HepG2 (cell line): Measurements from ENCODE around the gene SGCE. TPM values are rescaled to one million over a fixed set of nuclear protein-coding genes. Genes with fewer than 3 reads are reported as not detected.

Experiments used
- ATAC-seq: fragments of 200-7000 bp; cut with Tn5 transposase; 3 replicates; pipeline ENCODE4 v1.9.1; 2020; ENCODE audit warnings: mild to moderate bottlenecking, moderate library complexity
- BruUV-seq: library from RNA; stranded (reverse); fragments of 400-500 nt; replicated peaks from 2 replicates; lab custom pipeline; 2021; lab: Mats Ljungman, UMichigan
- CTCF ChIA-PET: fragments of 300-600 bp; formaldehyde crosslinking; extraction: SDS; loops from one replicate; lab custom pipeline; 2021; ENCODE audit warnings: low total read pairs, inconsistent platforms, low intra/inter-chr PET ratio; lab: Yijun Ruan, JAX
- POLR2A ChIA-PET: fragments of 350-600 bp; sonication (Branson Sonifier 250); formaldehyde crosslinking; loops from one replicate; lab custom pipeline; 2020; ENCODE audit warnings: antibody characterized with exemption, inconsistent platforms; lab: Yijun Ruan, JAX
- DNase-seq: peaks from one replicate; pipeline ENCODE4 v3.0.0-alpha.2; 2015; ENCODE audit warnings: low spot score
- FAIRE-seq: peaks from 3 replicates; lab custom pipeline; 2011; peaks lifted over from hg19 to GRCh38; lab: Jason Lieb, UNC
- H2AFZ ChIP-seq: one replicate; pipeline ENCODE4 v1.6.1; 2011; ENCODE audit warnings: low read length, inconsistent platforms
- H3K27ac ChIP-seq: fragments of 300-600 bp; 3 replicates; pipeline ENCODE4 v1.8.0; 2011; ENCODE audit warnings: mixed run types, mild to moderate bottlenecking, mixed read lengths, low read length, inconsistent platforms; ENCODE audit not compliant: insufficient read depth; ENCODE audit errors: extremely low read length
- H3K27me3 ChIP-seq, 2 experiments: fragments of 200-600 bp in 1 of 2; 2 replicates in 1 of 2; 3 replicates in 1 of 2; pipeline versions ENCODE4 v1.6.0 to v1.8.0; 2011; ENCODE audit warnings: low read length in 2 of 2, mild to moderate bottlenecking in 2 of 2, moderate library complexity in 2 of 2, inconsistent platforms in 1 of 2; ENCODE audit not compliant: insufficient read depth in 2 of 2, control insufficient read depth in 1 of 2
- H3K36me3 ChIP-seq, 2 experiments: fragments of 200-600 bp in 1 of 2; replicated peaks in 1 of 2; 2 replicates in 1 of 2; 3 replicates in 1 of 2; pipeline versions ENCODE4 v1.5.1 to v1.8.0; 2011; ENCODE audit warnings: low read length in 2 of 2, inconsistent platforms in 1 of 2; ENCODE audit not compliant: insufficient read depth in 2 of 2, control insufficient read depth in 1 of 2
- H3K4me1 ChIP-seq: 2 replicates; pipeline ENCODE4 v1.5.1; 2012; ENCODE audit warnings: low read length, inconsistent platforms; ENCODE audit not compliant: insufficient read depth
- H3K4me2 ChIP-seq: 2 replicates; pipeline ENCODE4 v1.6.0; 2011; ENCODE audit warnings: low read depth, low read length, inconsistent platforms
- H3K4me3 ChIP-seq, 3 experiments: fragments of 200-600 bp in 1 of 3; sonication (generic), shearing (Covaris generic) in 1 of 3; replicated peaks in 1 of 3; 2 replicates each; pipeline ENCODE4 v1.5.1; 2011 to 2016; ENCODE audit warnings: low read length in 3 of 3, inconsistent platforms in 2 of 3, low read depth in 2 of 3, mild to moderate bottlenecking in 2 of 3, control low read depth in 1 of 3, mixed read lengths in 1 of 3; ENCODE audit not compliant: insufficient read depth in 1 of 3
- H3K79me2 ChIP-seq: one replicate; pipeline ENCODE4 v1.6.1; 2011; ENCODE audit warnings: low read length, inconsistent platforms; ENCODE audit not compliant: insufficient read depth
- H3K9ac ChIP-seq: 2 replicates; pipeline ENCODE4 v1.6.0; 2011; ENCODE audit warnings: mild to moderate bottlenecking, low read depth, low read length, inconsistent platforms; ENCODE audit not compliant: insufficient read depth
- H3K9me3 ChIP-seq: 2 replicates; pipeline ENCODE4 v1.5.1; 2012; ENCODE audit warnings: mild to moderate bottlenecking, low read length
- H4K20me1 ChIP-seq: 2 replicates; pipeline ENCODE4 v1.6.0; 2011; ENCODE audit warnings: inconsistent platforms, mild to moderate bottlenecking, low read length, moderate library complexity; ENCODE audit not compliant: insufficient read depth
- ARID5B ChIP-seq: IDR thresholded peaks from 2 replicates; pipeline ENCODE4 v1.4.0; 2020; ENCODE audit warnings: mild to moderate bottlenecking, missing genetic modification reagents
- GATA4 ChIP-seq: sonication (generic); IDR thresholded peaks from 2 replicates; pipeline ENCODE4 v1.6.1; 2016; ENCODE audit warnings: antibody characterized with exemption, low read depth, borderline replicate concordance
- HINFP ChIP-seq: sonication (generic); formaldehyde crosslinking; IDR thresholded peaks from 2 replicates; pipeline ENCODE4 v1.4.0; 2020; ENCODE audit warnings: low read depth, mild to moderate bottlenecking, missing genetic modification reagents
- KDM3A ChIP-seq: IDR thresholded peaks from 2 replicates; pipeline ENCODE4 v1.6.1; 2018; ENCODE audit warnings: low read depth, missing compliant biosample characterization
- MAFG ChIP-seq: sonication (generic); formaldehyde crosslinking; IDR thresholded peaks from 2 replicates; pipeline ENCODE4 v1.5.1; 2020; ENCODE audit warnings: mild to moderate bottlenecking, missing genetic modification reagents
- MTF1 ChIP-seq: sonication (generic); formaldehyde crosslinking; IDR thresholded peaks from 2 replicates; pipeline ENCODE4 v1.5.0; 2020; ENCODE audit warnings: missing genetic modification reagents
- TRIM24 ChIP-seq: sonication (generic); formaldehyde crosslinking; IDR thresholded peaks from 2 replicates; pipeline ENCODE4 v1.8.0; 2022; ENCODE audit warnings: mild to moderate bottlenecking, missing genetic modification reagents
- ZNF24 ChIP-seq: fragments of 450-650 bp; IDR thresholded peaks from 2 replicates; pipeline ENCODE4 v1.6.1; 2017; ENCODE audit warnings: antibody characterized with exemption, mild to moderate bottlenecking
- ZNF263 ChIP-seq: sonication (generic); formaldehyde crosslinking; IDR thresholded peaks from 2 replicates; pipeline ENCODE4 v1.4.0; 2020; ENCODE audit warnings: missing genetic modification reagents
- WGBS: methylation state at CpG from one replicate; pipeline ENCODE4 v1.1.6; 2017; ENCODE audit warnings: low lambda C conversion rate; 5-methylcytosine and 5-hydroxymethylcytosine counted together
- in situ Hi-C: cut with HindIII; loops from 2 replicates; pipeline ENCODE4 v1.10.0; 2017; ENCODE audit warnings: low pct_unique_long_range_greater_than_20kb; ENCODE audit not compliant: extremely low pct_ligation_motif_present
- intact Hi-C: fragments of 100-400 bp; cut with micrococcal nuclease; formaldehyde crosslinking; loops from one replicate; pipeline ENCODE4 v1.10.0; 2022; ENCODE audit not compliant: unreplicated experiment
- polyA plus RNA-seq, 8 experiments: library from polyadenylated mRNA; depleted of rRNA in 3 of 8; stranded (reverse) in 7 of 8; unstranded in 1 of 8; fragments of >200 nt; fragmentation: Illumina TruSeq in 4 of 8; extraction: Trizol in 4 of 8; gene quantifications; 2 replicates each; pipeline versions ENCODE4 v1.2.1 to v1.2.3, GENCODE V29; 2011 to 2016; ENCODE audit warnings: low read depth in 4 of 8, missing spikeins in 1 of 8, mixed read lengths in 1 of 8; ENCODE audit not compliant: insufficient read depth in 1 of 8
- total RNA-seq, 5 experiments: library from RNA; depleted of rRNA; stranded (reverse); fragments of >200 nt; fragmentation: Illumina TruSeq; extraction: Trizol; gene quantifications; 2 replicates each; pipeline ENCODE4 v1.2.3, GENCODE V29; 2016; ENCODE audit warnings: low read depth in 1 of 5
- TF ChIP-seq, protein P1 (sequence below): sonication (generic); formaldehyde crosslinking; IDR thresholded peaks from 2 replicates; pipeline ENCODE4 v1.4.0; 2020; ENCODE audit warnings: mild to moderate bottlenecking, missing genetic modification reagents, borderline replicate concordance
- TF ChIP-seq, protein P2 (sequence below): fragments of 450-650 bp; IDR thresholded peaks from 2 replicates; pipeline ENCODE4 v1.6.1; 2016

Gene SGCE
- total and polyA plus RNA-seq, 2 of the 13 experiments (the other 11 are each of a cell fraction or from before 2014, with no cell fraction given) = 52.3 to 71.1 TPM

DNA sequence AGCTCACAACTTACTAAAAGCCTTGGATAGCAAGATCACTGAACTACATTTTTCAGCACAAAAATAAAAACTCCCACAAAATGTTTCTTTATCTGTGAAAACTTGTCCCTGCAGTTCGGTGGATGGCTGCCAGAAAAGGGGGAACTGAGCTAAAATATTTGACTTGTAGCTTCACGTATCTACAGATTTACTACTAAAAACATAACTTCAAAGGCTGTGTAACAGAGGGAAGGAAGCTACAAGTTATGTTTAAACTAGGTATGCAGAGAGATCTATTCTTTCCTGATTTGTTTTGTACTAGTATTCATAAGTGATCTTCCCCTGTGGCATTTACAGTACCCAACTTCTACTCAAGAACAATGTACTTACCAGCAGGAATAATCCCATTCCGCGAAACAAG lies 25.1 kb downstream of the SGCE start (continued):
- TF ChIP-seq, protein P1, sequence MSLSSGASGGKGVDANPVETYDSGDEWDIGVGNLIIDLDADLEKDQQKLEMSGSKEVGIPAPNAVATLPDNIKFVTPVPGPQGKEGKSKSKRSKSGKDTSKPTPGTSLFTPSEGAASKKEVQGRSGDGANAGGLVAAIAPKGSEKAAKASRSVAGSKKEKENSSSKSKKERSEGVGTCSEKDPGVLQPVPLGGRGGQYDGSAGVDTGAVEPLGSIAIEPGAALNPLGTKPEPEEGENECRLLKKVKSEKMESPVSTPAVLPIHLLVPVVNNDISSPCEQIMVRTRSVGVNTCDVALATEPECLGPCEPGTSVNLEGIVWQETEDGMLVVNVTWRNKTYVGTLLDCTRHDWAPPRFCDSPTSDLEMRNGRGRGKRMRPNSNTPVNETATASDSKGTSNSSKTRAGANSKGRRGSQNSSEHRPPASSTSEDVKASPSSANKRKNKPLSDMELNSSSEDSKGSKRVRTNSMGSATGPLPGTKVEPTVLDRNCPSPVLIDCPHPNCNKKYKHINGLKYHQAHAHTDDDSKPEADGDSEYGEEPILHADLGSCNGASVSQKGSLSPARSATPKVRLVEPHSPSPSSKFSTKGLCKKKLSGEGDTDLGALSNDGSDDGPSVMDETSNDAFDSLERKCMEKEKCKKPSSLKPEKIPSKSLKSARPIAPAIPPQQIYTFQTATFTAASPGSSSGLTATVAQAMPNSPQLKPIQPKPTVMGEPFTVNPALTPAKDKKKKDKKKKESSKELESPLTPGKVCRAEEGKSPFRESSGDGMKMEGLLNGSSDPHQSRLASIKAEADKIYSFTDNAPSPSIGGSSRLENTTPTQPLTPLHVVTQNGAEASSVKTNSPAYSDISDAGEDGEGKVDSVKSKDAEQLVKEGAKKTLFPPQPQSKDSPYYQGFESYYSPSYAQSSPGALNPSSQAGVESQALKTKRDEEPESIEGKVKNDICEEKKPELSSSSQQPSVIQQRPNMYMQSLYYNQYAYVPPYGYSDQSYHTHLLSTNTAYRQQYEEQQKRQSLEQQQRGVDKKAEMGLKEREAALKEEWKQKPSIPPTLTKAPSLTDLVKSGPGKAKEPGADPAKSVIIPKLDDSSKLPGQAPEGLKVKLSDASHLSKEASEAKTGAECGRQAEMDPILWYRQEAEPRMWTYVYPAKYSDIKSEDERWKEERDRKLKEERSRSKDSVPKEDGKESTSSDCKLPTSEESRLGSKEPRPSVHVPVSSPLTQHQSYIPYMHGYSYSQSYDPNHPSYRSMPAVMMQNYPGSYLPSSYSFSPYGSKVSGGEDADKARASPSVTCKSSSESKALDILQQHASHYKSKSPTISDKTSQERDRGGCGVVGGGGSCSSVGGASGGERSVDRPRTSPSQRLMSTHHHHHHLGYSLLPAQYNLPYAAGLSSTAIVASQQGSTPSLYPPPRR (CRISPR knock-in tag) = peak; percentile 60; the same call in 1 of the 2 replicates

- DNase-seq (peak; percentile 90), ATAC-seq (peak; percentile 82), FAIRE-seq (no peak)
- peak overlapping the region; percentile 42; the same call in 1 of the 2 replicates for H3K9ac ChIP-seq
- H3K4me3 ChIP-seq = peak overlapping the region in 1 of 3 experiments; percentile 30; a peak in 2 of 6 replicates
- H3K4me1 ChIP-seq = peaks cover 50% of the 10 kb centered on the region
- H3K36me3 ChIP-seq = 0 out of 5 replicates have a peak, but pooled peaks cover 0 to 5% of the 10 kb centered on the region in 2 experiments
- POLR2A ChIA-PET = interaction anchor here (0.5 to 2.8 kb wide), 7 partner anchors 9 to 107 kb away, joined by 3 to 14 read pairs (median 4); partner anchors contain the start of gene SGCE
- intact Hi-C loops = loop anchor here (1.0 to 5.0 kb wide), 3 partner anchors 19 to 78 kb away; no protein-coding TSS in a partner anchor
- BruUV-seq = no TSS peak
- H3K27me3 ChIP-seq = no peaks in the 10 kb centered on the region
- 1% methylated on average over 3 of the region's 3 CpGs for WGBS
- H3K27ac ChIP-seq = peak overlapping the region; percentile 74
- in situ Hi-C loops = no loop called here
- CTCF ChIA-PET = no interaction called here
- no peak overlapping the region for H2AFZ ChIP-seq
- H3K79me2 ChIP-seq = peaks cover 12% of the 10 kb centered on the region
- peak overlapping the region; percentile 62 for H3K4me2 ChIP-seq
- no peaks in the 10 kb centered on the region for H3K9me3 ChIP-seq
- H4K20me1 ChIP-seq = no peaks in the 10 kb centered on the region
- TF ChIP-seq, protein P2, sequence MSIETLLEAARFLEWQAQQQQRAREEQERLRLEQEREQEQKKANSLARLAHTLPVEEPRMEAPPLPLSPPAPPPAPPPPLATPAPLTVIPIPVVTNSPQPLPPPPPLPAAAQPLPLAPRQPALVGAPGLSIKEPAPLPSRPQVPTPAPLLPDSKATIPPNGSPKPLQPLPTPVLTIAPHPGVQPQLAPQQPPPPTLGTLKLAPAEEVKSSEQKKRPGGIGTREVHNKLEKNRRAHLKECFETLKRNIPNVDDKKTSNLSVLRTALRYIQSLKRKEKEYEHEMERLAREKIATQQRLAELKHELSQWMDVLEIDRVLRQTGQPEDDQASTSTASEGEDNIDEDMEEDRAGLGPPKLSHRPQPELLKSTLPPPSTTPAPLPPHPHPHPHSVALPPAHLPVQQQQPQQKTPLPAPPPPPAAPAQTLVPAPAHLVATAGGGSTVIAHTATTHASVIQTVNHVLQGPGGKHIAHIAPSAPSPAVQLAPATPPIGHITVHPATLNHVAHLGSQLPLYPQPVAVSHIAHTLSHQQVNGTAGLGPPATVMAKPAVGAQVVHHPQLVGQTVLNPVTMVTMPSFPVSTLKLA = no peak
- TF ChIP-seq ZNF263 (CRISPR knock-in tag) = no peak
- TF ChIP-seq GATA4 = peak; percentile 82; the same call in 1 of the 2 replicates
- peak; percentile 37; the same call in 1 of the 2 replicates for TF ChIP-seq ZNF24
- TF ChIP-seq MTF1 (CRISPR knock-in tag) = no peak
- peak; percentile 96 for TF ChIP-seq ARID5B (CRISPR knock-in tag)
- TF ChIP-seq TRIM24 (CRISPR knock-in tag) = no peak
- no peak for TF ChIP-seq MAFG (CRISPR knock-in tag)
- TF ChIP-seq HINFP = no peak
- no peak for TF ChIP-seq KDM3A (CRISPR knock-in tag)
Measured at GRCh38 chr7:94623820-94624219, 32.1 kb downstream of the SGCE start.
